HG03342 (cell line): ENCODE data around the gene UBE2N.
"Not testable (repeated sequence)": the region's sequence is repeated elsewhere in the genome, so short reads cannot be mapped to it uniquely, and the experiment has no call there.

Experiments used
- ATAC-seq: cut with Tn5 transposase; IDR thresholded peaks from one replicate; pipeline ENCODE4 v1.9.1; 2021; ENCODE audit warnings: mild to moderate bottlenecking, moderate library complexity; ENCODE audit not compliant: unreplicated experiment

Gene UBE2N

DNA sequence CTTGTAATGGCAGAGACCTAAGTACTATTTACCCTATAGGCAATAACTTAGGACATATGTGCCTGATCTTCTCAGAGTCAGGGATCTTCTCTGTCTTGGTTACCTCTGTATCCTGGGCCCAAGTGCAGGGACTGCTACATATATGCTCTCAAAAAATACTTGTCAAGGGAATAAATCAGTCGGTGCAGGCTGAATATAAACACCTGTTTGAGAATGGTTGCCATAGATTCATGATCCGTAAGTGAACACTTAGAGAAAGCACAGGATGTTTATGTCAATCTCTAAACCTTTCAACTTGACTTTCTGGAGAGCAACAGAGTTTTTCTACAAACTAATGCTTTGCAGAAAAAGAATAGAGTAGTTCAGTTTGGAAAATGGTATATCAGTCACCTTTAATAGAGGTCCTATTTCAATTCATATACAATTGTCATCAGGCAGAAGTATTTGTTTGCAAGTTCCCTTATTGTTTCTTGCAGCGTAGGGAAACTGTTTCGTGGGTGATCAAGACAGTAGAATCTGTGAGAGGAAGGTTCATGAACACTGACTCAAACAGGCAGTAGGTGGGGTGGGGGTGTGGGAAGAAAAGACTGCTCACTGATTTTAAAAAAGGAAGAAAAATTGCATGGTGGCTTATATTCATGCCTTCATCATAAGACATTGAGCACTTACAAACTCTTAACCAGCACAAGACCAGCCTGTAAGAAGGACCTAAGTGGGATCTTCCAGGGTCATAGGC is 6.0 kb upstream of the UBE2N start:
- no peak for ATAC-seq

DNA sequence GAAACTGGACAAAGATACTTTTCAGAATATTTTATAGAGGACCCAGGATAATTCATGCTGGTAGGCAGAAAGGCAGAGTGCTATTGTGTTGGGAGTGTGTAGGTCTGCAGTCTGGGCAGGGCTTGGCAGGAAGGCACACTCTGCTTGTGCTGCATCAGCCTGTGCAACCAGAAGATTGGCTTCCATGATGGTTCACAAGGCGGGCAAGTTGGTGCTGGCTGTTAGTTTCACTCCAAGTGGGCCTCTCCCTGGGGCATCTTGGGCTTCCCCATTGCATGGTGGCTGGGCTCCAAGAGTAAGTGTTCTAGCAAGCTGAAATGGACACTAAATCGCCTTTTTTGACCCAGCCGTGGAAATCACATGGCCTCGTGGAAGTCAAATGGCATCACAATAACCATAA is 1.8 kb upstream of the UBE2N start:
- ATAC-seq: no peak

DNA sequence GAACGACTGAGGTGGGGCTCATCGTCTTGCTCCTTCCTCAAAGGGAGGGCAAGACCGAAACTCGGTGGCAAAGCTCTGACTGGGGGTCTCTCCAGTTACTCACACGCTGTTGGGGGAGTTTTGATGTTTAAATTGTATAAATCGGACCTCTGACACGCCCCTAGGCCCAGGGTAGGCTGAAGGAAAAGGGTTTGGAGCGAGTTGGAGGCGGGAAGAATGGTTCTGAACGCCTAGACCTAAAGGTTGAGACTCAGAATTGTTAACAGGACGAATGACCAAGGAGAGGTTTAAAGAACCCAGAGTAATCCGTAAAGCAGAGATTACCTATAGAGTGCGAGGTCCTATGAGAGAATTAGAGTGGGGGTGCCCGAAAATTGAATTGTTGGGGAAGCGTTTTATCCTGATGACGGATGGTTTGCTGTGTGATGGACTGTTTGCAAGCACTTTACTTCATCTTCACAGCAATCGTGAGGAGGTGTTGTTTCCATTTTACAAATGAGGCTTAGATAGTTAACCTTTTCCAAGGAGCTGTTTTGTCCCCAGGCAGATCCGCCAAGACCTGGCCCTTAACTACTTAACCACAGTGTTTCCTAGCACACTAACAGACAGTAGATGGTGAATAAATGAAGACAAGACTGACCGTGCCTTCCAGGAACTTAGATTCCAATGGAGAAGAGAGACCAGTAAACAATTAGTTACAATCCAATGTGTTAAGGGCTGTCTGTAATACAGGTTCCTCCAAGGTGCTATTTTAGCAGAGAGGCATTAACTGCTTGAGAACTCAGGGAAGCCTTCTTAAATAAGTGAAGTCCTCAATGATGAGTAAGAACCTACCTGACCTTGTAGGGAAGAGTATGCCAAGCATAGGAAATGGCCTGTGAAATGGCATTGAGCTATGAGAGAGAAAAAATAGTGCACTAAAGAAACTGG is 929 bp upstream of the UBE2N start:
- no peak for ATAC-seq

DNA sequence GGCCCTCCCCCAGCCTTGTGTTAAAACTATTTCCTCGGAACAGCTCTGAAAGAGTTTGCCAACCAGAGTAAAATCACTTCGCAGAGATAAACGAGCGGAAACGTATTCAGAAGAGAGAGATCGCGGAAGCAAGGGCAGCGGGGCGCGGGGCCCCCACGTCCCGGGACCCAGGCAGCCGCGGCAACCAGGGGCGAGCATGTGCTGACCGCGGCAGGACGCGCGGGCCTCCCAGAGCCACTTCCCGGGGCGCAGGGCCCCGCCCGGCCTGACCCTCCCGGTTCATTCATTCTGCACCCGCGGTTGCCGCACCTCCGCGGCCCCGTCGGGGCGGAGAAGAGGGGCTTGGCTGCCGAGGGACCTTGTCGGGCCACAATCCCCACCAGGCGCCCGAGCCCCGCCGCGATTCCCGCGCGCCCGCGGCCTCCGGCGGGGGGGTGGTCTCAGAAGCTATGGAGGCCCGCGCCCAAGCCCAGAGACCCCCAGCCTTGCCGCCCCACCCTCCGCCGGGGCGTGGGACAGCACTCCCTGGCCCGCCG is 598 bp downstream of the UBE2N start:
- ATAC-seq: no peak

DNA sequence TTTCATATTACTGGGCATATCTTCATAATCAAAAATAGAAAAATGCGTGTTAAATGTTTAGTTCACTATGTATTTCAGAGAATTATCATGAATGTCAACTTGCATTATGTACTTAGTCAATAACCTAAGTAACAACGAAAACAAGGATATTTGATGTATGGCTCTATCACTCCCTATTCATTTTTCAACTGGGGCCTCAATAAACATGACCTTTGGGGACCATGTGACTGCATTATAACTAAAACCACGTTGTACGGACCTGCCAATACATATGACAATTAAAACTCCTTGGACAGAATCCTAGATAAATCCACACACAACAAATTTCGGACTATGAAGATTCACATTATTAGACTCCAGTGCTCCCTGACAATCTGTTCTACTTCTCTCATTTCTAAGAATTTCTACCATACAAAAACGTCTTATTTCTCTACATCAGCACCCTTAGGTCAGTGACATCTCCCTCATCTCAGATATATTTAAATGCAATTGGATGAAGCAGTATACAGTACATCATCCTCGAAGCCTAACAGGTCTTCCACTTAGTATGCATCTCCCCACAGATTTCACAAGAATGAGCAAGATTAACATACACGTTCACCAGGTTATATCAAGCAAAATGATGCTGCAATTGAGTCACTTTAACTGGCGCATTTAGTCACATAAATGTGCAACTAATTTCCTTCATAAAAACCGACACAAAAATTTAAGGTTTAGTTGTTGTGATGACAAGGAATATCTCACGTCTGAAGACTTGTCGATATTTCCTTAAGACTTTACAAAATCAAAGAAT is 1.5 kb downstream of the UBE2N start:
- no peak for ATAC-seq

DNA sequence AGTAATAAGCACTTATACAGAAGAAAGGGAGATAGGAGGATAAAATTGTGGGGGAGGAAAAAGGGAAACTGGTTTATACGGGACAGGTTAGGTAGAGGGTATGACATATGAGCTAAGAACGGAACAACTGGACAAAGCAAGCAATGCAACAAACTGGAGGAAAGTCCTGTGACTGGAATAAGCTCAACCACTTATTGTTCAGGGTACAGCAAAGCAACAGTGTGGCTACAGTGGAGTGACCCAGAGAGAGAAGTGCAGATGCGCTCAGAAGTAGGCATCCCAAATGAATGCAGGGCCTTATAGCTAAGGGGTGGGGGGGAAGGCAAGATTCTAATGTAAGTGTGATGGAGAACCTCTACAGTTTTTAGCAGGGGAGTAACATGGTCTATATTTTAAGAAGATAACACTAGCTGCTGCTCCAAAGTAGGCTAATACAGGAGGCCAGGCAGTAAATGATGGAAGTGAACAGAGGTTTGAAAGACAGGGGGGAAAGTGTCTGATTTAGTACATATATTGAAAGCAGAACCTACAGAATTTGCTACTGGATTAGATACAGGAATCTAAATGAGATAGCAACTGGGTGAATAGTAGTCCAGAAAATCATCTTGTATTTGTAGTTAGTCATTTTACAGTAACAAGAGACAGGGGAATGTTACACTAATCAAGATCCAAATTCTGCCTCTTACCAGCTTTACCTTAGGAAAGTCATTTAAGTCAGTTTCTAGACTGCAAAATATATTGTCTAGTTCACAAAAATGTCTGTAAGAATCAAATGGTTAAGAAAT is 3.3 kb downstream of the UBE2N start:
- no peak for ATAC-seq

DNA sequence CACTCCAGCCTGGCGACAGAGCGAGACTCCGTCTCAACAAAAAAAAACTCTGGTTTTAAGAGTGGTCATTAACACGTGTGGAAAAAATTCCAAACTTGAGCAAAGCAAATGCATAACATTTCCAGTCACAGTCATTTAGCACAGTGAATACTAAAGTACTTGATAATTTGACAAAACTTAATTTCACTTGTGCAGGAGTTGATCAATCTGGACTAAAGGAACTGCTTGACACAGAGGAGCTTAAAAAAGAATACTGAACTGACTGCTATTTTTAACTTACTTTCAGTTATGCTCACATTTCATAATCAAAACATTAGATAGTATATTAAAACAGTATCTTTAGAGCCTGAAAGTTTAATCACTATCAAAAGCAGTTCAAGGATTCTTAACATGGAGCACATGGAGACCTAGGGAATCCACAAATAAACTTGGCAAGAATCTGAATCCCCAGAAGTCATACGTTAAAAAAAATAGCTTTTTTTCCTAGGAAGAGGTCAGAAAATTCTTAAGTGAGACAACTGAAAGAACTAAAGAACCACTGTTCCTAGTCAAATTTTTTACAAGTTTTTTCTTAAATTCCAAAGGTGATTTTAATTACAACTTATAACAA is 7.4 kb downstream of the UBE2N start:
- no peak for ATAC-seq

DNA sequence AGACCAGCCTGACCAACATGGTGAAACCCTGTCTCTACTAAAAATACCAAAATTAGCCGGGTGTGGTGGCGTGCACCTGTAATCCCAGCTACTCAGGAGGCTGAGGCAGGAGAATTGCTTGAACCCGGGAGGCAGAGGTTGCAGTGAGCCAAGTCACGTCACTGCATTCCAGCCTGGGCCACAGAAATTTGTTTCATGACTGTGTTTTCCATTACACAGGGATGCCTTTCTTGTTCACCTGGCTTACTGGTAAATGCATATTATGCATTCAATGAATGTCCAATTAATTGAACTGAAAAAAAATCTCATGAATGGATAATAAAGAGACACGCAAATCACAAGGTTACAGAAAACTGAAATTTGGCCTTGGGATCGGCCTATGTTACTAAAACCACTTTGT is 9.7 kb downstream of the UBE2N start:
- not testable (repeated sequence) for ATAC-seq

DNA sequence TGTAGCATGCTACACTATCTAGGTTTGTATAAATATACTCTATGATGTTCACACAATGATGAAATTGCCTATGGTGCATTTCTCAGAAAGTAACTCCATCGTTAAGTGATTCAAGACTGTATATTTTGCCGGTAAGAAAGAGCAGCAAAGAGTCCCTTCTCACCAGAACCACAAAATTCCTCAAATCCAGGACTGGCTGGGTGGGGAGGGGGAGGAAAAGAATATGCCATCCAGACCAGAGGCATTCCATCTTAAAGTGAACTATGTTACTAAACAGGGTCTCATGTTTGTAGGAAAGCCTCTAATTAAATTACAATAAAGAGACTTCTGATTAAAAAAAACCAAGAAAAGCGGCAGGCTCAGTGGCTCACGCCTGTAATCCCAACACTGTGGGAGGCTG is 11.5 kb downstream of the UBE2N start:
- no peak for ATAC-seq

DNA sequence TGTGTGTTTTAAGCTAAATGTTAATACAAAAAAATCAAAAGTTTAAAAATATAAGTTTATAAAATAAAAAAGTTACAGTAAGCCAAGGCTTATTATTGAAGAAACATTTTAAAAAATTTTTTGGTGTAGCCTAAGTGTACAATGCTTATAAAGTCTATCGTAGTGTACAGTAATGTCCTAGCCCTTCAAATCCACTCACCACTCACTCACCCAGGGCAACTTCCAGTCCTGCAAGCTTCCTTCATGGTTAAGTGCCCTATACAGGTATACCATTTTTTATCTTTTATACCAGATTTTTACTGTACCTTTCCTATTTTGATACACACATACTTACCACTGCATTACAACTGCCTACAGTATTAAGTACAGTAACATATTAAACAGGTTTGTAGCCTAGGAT is 11.9 kb downstream of the UBE2N start:
- ATAC-seq: no peak

DNA sequence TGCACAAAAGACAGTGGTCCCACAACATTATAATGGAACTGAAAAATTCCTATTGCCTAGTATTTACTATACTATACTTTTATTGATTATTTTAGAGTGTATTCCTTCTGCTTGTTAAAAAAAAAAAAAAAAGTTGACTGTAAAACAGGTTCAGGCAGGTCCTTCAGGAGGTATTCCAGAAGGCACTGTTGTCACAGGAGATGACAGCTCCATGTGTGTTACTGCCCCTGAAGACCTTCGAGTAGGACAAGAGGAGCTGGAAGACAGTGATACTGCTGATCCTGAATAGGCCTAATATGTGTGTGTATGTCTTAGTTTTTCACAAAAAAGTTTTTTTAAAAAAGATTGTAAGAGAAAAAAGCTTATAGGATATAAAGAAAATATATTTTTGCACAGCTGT is 12.3 kb downstream of the UBE2N start:
- ATAC-seq: no peak

DNA sequence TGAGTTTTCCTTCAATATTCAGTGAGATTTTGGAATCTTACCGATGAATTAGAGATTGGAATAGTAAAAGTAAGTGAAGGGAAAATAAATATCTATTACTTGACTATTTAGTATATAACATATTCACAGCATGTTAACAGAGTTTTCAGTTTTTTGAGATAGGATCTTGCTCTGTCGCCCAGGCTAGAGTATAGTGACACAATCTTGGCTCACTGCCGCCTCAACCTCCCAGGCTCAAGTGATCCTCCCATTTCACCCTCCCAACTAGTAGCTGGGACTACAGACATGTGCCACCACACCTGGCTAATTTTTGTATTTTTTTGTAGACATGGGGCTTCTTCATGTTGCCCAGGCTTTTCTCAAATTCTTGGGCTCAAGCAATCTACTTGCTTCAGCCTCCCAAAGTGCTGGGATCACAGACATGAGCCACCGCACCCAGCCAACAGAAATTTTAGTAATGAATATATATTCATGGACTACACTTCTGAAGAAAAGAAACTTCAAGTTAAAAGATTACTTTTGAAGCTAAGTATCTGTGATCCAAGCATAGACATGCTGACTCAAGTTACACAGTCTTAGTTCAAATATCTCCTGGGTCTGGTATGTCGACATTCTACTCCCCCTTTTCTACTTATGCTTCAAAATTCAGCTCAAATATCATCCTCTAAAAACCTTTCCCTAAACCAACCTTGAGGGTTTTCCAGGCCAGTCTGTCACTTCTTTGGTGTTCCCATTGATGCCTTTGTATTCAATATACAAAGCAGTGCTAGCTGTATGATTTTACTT is 13.8 kb downstream of the UBE2N start:
- ATAC-seq: no peak

DNA sequence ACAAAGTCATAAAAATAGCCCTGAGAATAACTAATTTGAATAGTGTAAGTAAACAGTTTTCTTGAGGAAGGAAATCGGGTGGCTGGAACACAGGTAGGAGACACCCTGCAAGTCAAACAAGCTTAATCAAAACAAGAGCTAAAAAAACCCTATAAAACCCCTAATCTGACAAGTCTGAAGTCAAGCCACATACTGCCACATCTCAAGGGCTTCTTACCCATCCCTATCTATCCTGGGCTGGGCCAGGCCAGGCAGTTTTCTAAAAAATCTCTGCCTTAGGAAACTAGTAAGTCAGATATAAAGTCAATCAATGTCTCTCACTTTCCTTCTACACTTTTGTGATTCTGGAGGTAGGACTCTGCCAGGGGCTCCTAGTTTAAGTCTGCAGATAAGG is 15.3 kb downstream of the UBE2N start:
- peak; percentile 35 for ATAC-seq

DNA sequence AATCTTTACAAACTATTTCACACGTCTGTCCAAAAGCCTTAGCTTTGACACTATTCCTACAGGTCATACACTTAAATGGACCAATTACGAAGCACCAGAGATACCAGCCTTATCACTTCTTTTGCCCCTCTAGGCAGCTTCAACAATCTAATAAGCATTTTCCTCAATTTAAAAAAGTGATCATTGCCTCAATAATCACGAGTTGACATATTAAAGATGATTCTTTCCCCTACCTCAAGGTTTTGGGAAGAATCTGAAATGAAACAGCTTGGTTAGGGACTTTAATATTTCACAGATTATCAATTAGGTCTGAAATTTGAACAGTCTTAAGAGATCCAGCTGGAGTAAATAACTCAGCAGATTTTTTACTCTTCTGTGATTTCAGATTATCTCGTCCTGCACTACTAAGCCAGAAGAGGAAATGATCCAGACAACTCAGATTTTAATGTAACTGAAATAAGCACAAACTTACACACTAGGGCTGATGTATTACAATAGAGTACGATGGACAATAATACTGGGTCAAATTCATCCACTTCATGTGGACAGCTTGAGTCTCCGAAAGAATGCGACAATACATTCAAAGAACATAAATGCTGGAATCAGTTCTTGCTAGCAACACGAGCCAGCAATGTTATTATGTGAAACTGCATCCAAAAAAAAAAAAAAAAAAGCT is 15.9 kb downstream of the UBE2N start:
- peak; percentile 34 for ATAC-seq

DNA sequence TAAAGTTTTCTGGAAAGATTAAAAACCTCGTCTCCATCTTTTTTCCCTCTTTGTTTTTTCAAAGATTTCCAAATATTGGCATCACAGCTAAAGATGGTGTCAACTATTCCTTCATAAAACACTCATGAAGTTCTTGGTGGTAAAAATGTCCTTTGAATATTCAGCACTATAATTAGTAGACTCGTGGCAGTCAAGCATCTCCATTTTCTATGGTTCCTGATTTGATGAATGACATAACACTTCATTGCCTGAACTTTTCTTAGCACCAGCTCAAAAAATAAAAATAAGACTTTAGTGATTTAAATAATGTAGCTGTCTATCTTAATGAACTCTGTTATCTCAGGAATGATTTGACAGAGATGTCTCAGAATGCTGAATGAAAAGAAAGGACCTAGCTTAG is 19.7 kb downstream of the UBE2N start:
- no peak for ATAC-seq

DNA sequence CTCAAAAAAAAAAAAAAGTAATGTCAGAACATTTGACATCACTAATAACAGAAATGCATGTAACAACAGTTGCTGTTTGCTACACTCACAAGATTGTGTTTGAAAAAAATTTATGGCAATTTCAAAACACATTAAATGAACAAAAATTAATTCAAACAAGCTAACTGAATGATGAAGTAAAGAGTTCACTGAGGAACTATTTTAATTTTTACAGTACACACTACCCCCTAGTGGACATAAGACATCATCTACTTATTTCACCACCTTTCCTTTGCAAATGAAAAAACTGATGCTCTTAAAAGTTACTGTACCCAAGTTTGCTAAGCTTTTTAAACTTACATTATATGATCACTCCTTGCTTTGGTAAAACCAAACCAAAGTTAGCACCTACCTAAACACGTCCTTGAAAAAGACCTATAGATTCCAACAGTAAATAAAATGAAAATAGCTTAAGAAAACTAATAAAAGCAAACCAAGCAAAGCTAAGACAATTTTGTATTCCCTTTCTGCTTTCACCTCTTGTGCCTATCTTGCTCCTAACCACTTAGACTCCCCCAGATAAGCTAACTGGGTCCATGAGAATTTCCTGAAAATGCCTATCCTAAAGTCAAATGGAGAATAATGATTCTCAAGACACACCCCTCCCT is 22.2 kb downstream of the UBE2N start:
- no peak for ATAC-seq

DNA sequence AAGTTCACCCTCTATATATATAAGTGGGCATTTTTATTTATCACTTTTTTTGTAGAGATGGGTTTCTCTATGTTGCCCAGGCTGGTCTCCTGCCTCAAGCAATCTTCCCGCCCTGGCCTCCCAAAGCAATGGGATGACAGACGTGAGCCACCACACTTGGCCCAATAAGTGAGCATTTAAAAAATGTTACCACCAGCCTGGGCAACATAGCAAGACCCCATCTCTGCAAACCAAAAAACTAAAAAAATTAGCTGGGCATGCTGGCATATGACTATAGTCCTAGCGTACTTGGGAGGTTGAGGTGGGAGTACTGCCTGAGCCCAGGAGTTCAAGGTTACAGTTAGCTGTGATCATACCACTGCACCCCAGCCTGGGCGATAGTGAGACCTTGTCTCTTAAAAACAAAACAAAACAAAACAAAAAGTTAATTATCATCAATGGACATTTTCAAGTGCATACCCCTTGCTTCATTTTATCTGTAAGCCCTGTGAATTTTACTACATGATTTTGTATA is 23.7 kb downstream of the UBE2N start:
- no peak for ATAC-seq
